H1 (cell line): Measurements from ENCODE around the gene LRRC3B. TPM values are rescaled to one million over a fixed set of nuclear protein-coding genes. Genes with fewer than 3 reads are reported as not detected.

ENCODE experiments used
- CTCF ChIA-PET: fragments of 300-600 bp; sonication (Branson Sonifier 250); formaldehyde crosslinking; loops from one replicate; lab custom pipeline; 2021; ENCODE audit not compliant: partially characterized antibody; lab: Charles Lee
- POLR2A ChIA-PET: fragments of 300-600 bp; sonication (Branson Sonifier 250); formaldehyde crosslinking; loops from one replicate; lab custom pipeline; 2021; ENCODE audit warnings: inconsistent platforms; ENCODE audit not compliant: partially characterized antibody; lab: Charles Lee
- DNase-seq, 2 experiments: peaks; one replicate each; pipeline versions ENCODE4 v3.0.0 to v3.0.0-alpha.2; 2010 to 2022; ENCODE audit warnings: low spot score in 2 of 2, low read depth in 1 of 2, mixed read lengths in 1 of 2
- FAIRE-seq: peaks from 2 replicates; lab custom pipeline; 2011; peaks lifted over from hg19 to GRCh38; lab: Jason Lieb, UNC
- H2AFZ ChIP-seq: 2 replicates; pipeline ENCODE4 v1.8.1; 2012; ENCODE audit warnings: low read length, inconsistent platforms
- H2AK5ac ChIP-seq: 2 replicates; pipeline ENCODE4 v1.6.1; 2013; ENCODE audit warnings: low read depth, low read length
- H2BK120ac ChIP-seq: replicated peaks from 2 replicates; pipeline ENCODE3; 2013; ENCODE audit warnings: low read depth, low read length, inconsistent platforms
- H2BK12ac ChIP-seq: 2 replicates; pipeline ENCODE4 v1.6.1; 2013; ENCODE audit warnings: low read depth, low read length
- H2BK15ac ChIP-seq: 2 replicates; pipeline ENCODE4 v1.6.1; 2013; ENCODE audit warnings: low read length
- H2BK20ac ChIP-seq: 2 replicates; pipeline ENCODE4 v1.6.1; 2013; ENCODE audit warnings: low read length
- H2BK5ac ChIP-seq: 2 replicates; pipeline ENCODE4 v1.6.1; 2013; ENCODE audit warnings: low read depth, low read length
- H3K14ac ChIP-seq: 2 replicates; pipeline ENCODE4 v1.6.1; 2013; ENCODE audit warnings: inconsistent platforms; ENCODE audit not compliant: insufficient read length
- H3K18ac ChIP-seq: 2 replicates; pipeline ENCODE4 v1.6.1; 2013; ENCODE audit warnings: low read length; ENCODE audit errors: extremely low read depth
- H3K23ac ChIP-seq: 2 replicates; pipeline ENCODE4 v1.6.1; 2013; ENCODE audit warnings: inconsistent platforms; ENCODE audit not compliant: insufficient read length
- H3K23me2 ChIP-seq: 2 replicates; pipeline ENCODE4 v1.6.1; 2013; ENCODE audit warnings: low read depth, low read length
- H3K27ac ChIP-seq: 2 replicates; pipeline ENCODE4 v1.6.1; 2011; ENCODE audit warnings: low read depth, low read length, inconsistent platforms
- H3K27me3 ChIP-seq, 4 experiments: replicated peaks in 1 of 4; 1 replicate in 1 of 4; 2 replicates in 3 of 4; pipeline versions ENCODE4 v1.6.1 to v1.8.1; 2011 to 2013; ENCODE audit warnings: low read length in 3 of 4, mild to moderate bottlenecking in 3 of 4, inconsistent platforms in 2 of 4, mixed read lengths in 2 of 4, moderate library complexity in 1 of 4; ENCODE audit not compliant: control insufficient read depth in 3 of 4, insufficient read depth in 3 of 4; ENCODE audit errors: extremely low read depth in 1 of 4
- H3K36me3 ChIP-seq, 4 experiments: 2 replicates each; pipeline versions ENCODE4 v1.6.1 to v1.8.1; 2011 to 2013; ENCODE audit warnings: mild to moderate bottlenecking in 4 of 4, low read length in 3 of 4, moderate library complexity in 2 of 4, control low read depth in 1 of 4, inconsistent platforms in 1 of 4; ENCODE audit not compliant: insufficient read depth in 4 of 4, control insufficient read depth in 2 of 4
- H3K4ac ChIP-seq: replicated peaks from 2 replicates; pipeline ENCODE3; 2013; ENCODE audit warnings: low read length, low read depth, mixed read lengths, inconsistent platforms; ENCODE audit not compliant: insufficient read length
- H3K4me1 ChIP-seq, 4 experiments: replicated peaks in 1 of 4; 1 replicate in 1 of 4; 2 replicates in 3 of 4; pipeline versions ENCODE4 v1.6.1 to v1.8.1; 2011 to 2013; ENCODE audit warnings: low read length in 3 of 4, inconsistent platforms in 2 of 4, mixed read lengths in 1 of 4; ENCODE audit not compliant: insufficient read depth in 4 of 4, control insufficient read depth in 3 of 4
- H3K4me2 ChIP-seq, 2 experiments: 2 replicates each; pipeline versions ENCODE4 v1.6.1 to v1.8.1; 2011 to 2013; ENCODE audit warnings: low read depth in 2 of 2, low read length in 2 of 2, control low read depth in 1 of 2, inconsistent platforms in 1 of 2, mild to moderate bottlenecking in 1 of 2; ENCODE audit not compliant: insufficient read depth in 1 of 2
- H3K4me3 ChIP-seq, 4 experiments: fragments of 200-600, 300-600 bp in 1 of 4; sonication (generic), shearing (Covaris generic), sonication (Bioruptor Twin) in 1 of 4; 2 replicates each; pipeline versions ENCODE4 v1.5.1 to v1.8.1; 2011 to 2016; ENCODE audit warnings: low read length in 4 of 4, low read depth in 3 of 4, control low read depth in 2 of 4, inconsistent platforms in 2 of 4, mild to moderate bottlenecking in 2 of 4, mixed read lengths in 1 of 4, moderate library complexity in 1 of 4; ENCODE audit not compliant: insufficient read depth in 2 of 4; ENCODE audit errors: extremely low read depth in 1 of 4
- H3K56ac ChIP-seq: replicated peaks from 2 replicates; pipeline ENCODE3; 2013; ENCODE audit warnings: low read depth, mild to moderate bottlenecking, mixed read lengths, low read length, inconsistent platforms; ENCODE audit not compliant: insufficient read length
- H3K79me1 ChIP-seq: 2 replicates; pipeline ENCODE4 v1.6.1; 2013; ENCODE audit warnings: low read depth, low read length, control low read depth
- H3K79me2 ChIP-seq, 2 experiments: 2 replicates each; pipeline versions ENCODE4 v1.6.1 to v1.8.1; 2012 to 2013; ENCODE audit warnings: low read length in 2 of 2, mild to moderate bottlenecking in 2 of 2, inconsistent platforms in 1 of 2; ENCODE audit not compliant: insufficient read depth in 2 of 2, control insufficient read depth in 1 of 2
- H3K9ac ChIP-seq, 4 experiments: replicated peaks in 1 of 4; 1 replicate in 1 of 4; 2 replicates in 3 of 4; pipeline versions ENCODE4 v1.6.1 to v1.8.1; 2011 to 2013; ENCODE audit warnings: low read depth in 3 of 4, low read length in 3 of 4, control low read depth in 2 of 4, mild to moderate bottlenecking in 2 of 4, moderate library complexity in 2 of 4, inconsistent platforms in 1 of 4; ENCODE audit errors: extremely low read depth in 1 of 4
- H3K9me3 ChIP-seq, 2 experiments: 2 replicates each; pipeline versions ENCODE4 v1.6.1 to v1.8.1; 2012 to 2013; ENCODE audit warnings: mild to moderate bottlenecking in 2 of 2, moderate library complexity in 2 of 2, control low read depth in 1 of 2, inconsistent platforms in 1 of 2, low read depth in 1 of 2, low read length in 1 of 2, mixed read lengths in 1 of 2; ENCODE audit not compliant: insufficient read depth in 2 of 2
- H4K20me1 ChIP-seq, 2 experiments: replicated peaks in 1 of 2; 2 replicates each; pipeline versions ENCODE3 to v1.8.1; 2011 to 2013; ENCODE audit warnings: inconsistent platforms in 2 of 2, low read length in 2 of 2, mild to moderate bottlenecking in 1 of 2; ENCODE audit not compliant: insufficient read depth in 2 of 2, control insufficient read depth in 1 of 2
- H4K5ac ChIP-seq: 2 replicates; pipeline ENCODE4 v1.6.1; 2013; ENCODE audit warnings: low read length, low read depth, mixed read lengths, inconsistent platforms; ENCODE audit not compliant: insufficient read length
- H4K8ac ChIP-seq: 2 replicates; pipeline ENCODE4 v1.8.0; 2013; ENCODE audit warnings: mild to moderate bottlenecking, moderate library complexity, low read length, inconsistent platforms; ENCODE audit not compliant: insufficient read depth; ENCODE audit errors: extremely low read depth
- H4K91ac ChIP-seq: replicated peaks from 2 replicates; pipeline ENCODE3; 2013; ENCODE audit warnings: low read length, mixed read lengths, inconsistent platforms; ENCODE audit not compliant: insufficient read length
- BRCA1 ChIP-seq: IDR thresholded peaks from 2 replicates; pipeline ENCODE4 v1.6.1; 2012; ENCODE audit warnings: low read depth, low read length, improper control_type of control experiment
- CTBP2 ChIP-seq: IDR thresholded peaks from 2 replicates; pipeline ENCODE4 v1.7.0; 2011; ENCODE audit warnings: borderline replicate concordance, mild to moderate bottlenecking, moderate library complexity, mixed read lengths, low read length; ENCODE audit not compliant: insufficient read depth, insufficient read length
- EZH2 ChIP-seq: fragments of 200-600 bp; sonication (generic); IDR thresholded peaks from 2 replicates; pipeline ENCODE4 v1.7.1; 2012; ENCODE audit warnings: low read depth, mild to moderate bottlenecking, moderate library complexity, low read length, inconsistent platforms; ENCODE audit not compliant: severe bottlenecking
- KDM5A ChIP-seq: fragments of 200-600 bp; IDR thresholded peaks from 2 replicates; pipeline ENCODE4 v1.7.1; 2012; ENCODE audit warnings: mild to moderate bottlenecking, low read length, inconsistent platforms, mixed read lengths
- POLR2A ChIP-seq, 2 experiments: IDR thresholded peaks; 1 replicate in 1 of 2; 2 replicates in 1 of 2; pipeline ENCODE4 v1.6.1; 2011; ENCODE audit warnings: low read depth in 2 of 2, low read length in 2 of 2, mild to moderate bottlenecking in 2 of 2; ENCODE audit errors: control extremely low read depth in 1 of 2
- RAD21 ChIP-seq, 2 experiments: IDR thresholded peaks in 1 of 2; conservative IDR thresholded peaks in 1 of 2; 2 replicates each; pipeline ENCODE4 v1.6.1; 2011; ENCODE audit warnings: low read depth in 2 of 2, low read length in 2 of 2, improper control_type of control experiment in 1 of 2, inconsistent platforms in 1 of 2, mild to moderate bottlenecking in 1 of 2, moderate library complexity in 1 of 2
- RFX5 ChIP-seq: IDR thresholded peaks from 2 replicates; pipeline ENCODE4 v1.6.1; 2011; ENCODE audit warnings: low read depth, low read length, improper control_type of control experiment, borderline replicate concordance
- RNF2 ChIP-seq: fragments of 200-900, 300-1000 bp; sonication (generic); IDR thresholded peaks from 2 replicates; pipeline ENCODE4 v1.7.1; 2016; ENCODE audit warnings: borderline replicate concordance, low read depth, mild to moderate bottlenecking, antibody characterized with exemption, low read length; ENCODE audit not compliant: poor library complexity, severe bottlenecking; ENCODE audit errors: missing control alignments
- SAP30 ChIP-seq: fragments of 300-600 bp; sonication (generic); IDR thresholded peaks from 2 replicates; pipeline ENCODE4 v1.7.1; 2012; ENCODE audit warnings: low read length, moderate library complexity, mild to moderate bottlenecking, inconsistent platforms; ENCODE audit not compliant: insufficient read depth, insufficient replicate concordance
- SP1 ChIP-seq: IDR thresholded peaks from 2 replicates; pipeline ENCODE4 v1.6.1; 2011; ENCODE audit warnings: low read depth, low read length
- SP4 ChIP-seq: IDR thresholded peaks from 2 replicates; pipeline ENCODE4 v1.6.1; 2012; ENCODE audit warnings: low read length, inconsistent platforms
- WGBS, 2 experiments: shearing (Covaris generic) in 1 of 2; methylation state at CpG; one replicate each; pipeline versions ENCODE4 v1.1.6 to v1.1.7; 2013 to 2015; ENCODE audit warnings: low lambda C conversion rate in 2 of 2, mixed read lengths in 2 of 2, inconsistent platforms in 1 of 2, low coverage in 1 of 2, missing lambda C conversion rate in 1 of 2; ENCODE audit not compliant: insufficient replicate concordance in 2 of 2, insufficient coverage in 1 of 2, insufficient read length in 1 of 2; ENCODE audit errors: extremely low coverage in 1 of 2, missing lambda C conversion rate in 1 of 2; 5-methylcytosine and 5-hydroxymethylcytosine counted together
- polyA plus RNA-seq, 7 experiments: library from polyadenylated mRNA; depleted of rRNA in 3 of 7; stranded (reverse) in 5 of 7; unstranded in 2 of 7; fragments of >200 nt in 5 of 7; fragments of 200-250 nt in 2 of 7; gene quantifications; 1 replicate in 5 of 7; 2 replicates in 1 of 7; 4 replicates in 1 of 7; pipeline versions ENCODE4 v1.2.1 to v1.2.3, GENCODE V29; 2011 to 2013; ENCODE audit warnings: missing spikeins in 2 of 7, mixed read lengths in 2 of 7
- total RNA-seq: library from RNA; stranded (reverse); fragmentation: NEBNext Ultra II Directional; extraction: Animal tissue kit (Norgen Biotek cat#: 25700); gene quantifications from 2 replicates; pipeline ENCODE4 v1.2.1, GENCODE V29; 2021
- TF ChIP-seq, protein P1 (sequence below): IDR thresholded peaks from 2 replicates; pipeline ENCODE4 v1.6.1; 2012; ENCODE audit warnings: inconsistent platforms
- TF ChIP-seq, protein P2 (sequence below): IDR thresholded peaks from 2 replicates; pipeline ENCODE4 v1.6.1; 2011; ENCODE audit warnings: low read depth, mild to moderate bottlenecking, low read length; ENCODE audit not compliant: insufficient read depth

Gene LRRC3B
- total and polyA plus RNA-seq, 2 of the 8 experiments (the other 6 are each of a cell fraction or from before 2014, with no cell fraction given) = 1.6 to 3.1 TPM

DNA sequence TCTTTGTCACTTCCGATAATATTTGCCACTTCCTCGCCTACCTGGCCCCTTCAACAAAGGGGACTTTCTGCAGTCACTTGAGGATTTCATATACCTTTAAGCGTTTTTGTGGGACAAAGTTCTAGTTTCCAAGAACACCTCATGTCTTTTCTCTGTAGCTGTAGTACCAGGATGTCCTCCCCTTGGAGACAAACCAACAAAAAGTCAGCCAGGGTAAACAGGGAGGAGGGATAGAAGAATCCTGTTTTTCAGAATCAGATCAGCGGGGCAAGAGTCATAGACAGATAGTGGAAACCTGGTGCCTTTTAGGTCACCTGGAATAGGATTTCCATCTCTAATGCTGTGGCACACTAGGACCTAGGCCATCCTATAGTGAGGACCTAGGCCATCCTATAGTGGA lies 4.5 kb downstream of the LRRC3B start:
- Histone ChIP-seq H3K4ac (no peak overlapping the region), H3K79me1 (no peaks in the 10 kb centered on the region), H3K4me2 (no peak overlapping the region), H3K9ac (no peak overlapping the region), H3K9me3 (no peaks in the 10 kb centered on the region), H3K18ac (no peak overlapping the region), H3K79me2 (no peaks in the 10 kb centered on the region), H4K8ac (no peak overlapping the region), H2BK120ac (no peak overlapping the region), H3K4me3 (no peak overlapping the region), H3K56ac (no peak overlapping the region), H3K36me3 (no peaks in the 10 kb centered on the region), H3K27ac (no peak overlapping the region), H2AK5ac (no peak overlapping the region), H4K91ac (no peak overlapping the region), H3K23ac (no peak overlapping the region), H4K20me1 (no peaks in the 10 kb centered on the region), H2BK20ac (no peak overlapping the region), H4K5ac (no peak overlapping the region), H3K14ac (no peak overlapping the region), H3K27me3 (peaks cover 38 to 84% (median 65%) of the 10 kb centered on the region in 4 experiments), H3K4me1 (peaks cover 0 to 24% (median 9%) of the 10 kb centered on the region in 4 experiments; a peak in 6 of 7 replicates), H2BK15ac (no peak overlapping the region), H2BK5ac (no peak overlapping the region), H2BK12ac (no peak overlapping the region), H3K23me2 (peaks cover 29% of the 10 kb centered on the region), H2AFZ (no peak overlapping the region)
- DNase-seq = no peak
- CTCF ChIA-PET = no interaction called here
- no peak for FAIRE-seq
- WGBS, 2 experiments = 83% methylated on average over 4 of the region's 4 CpGs; no CpG with 5 or more reads in 1 of the 2 experiments
- POLR2A ChIA-PET = no interaction called here
- no peak for TF ChIP-seq POLR2A (IDR thresholded peaks at IDR 0.05; ENCODE audit: control extremely low read depth in 1 of 2, low read depth in 2 of 2, low read length in 2 of 2)
- TF ChIP-seq KDM5A = no peak
- TF ChIP-seq CTBP2 = no peak
- no peak for TF ChIP-seq EZH2
- TF ChIP-seq RAD21 (IDR thresholded peaks at IDR 0.05 in 1 of 2, conservative IDR thresholded peaks at IDR 0.05 in 1 of 2; ENCODE audit: low read depth in 2 of 2, low read length in 2 of 2) = no peak
- TF ChIP-seq SP1 = no peak
- no peak for TF ChIP-seq SAP30
- TF ChIP-seq SP4 = no peak
- TF ChIP-seq, protein P1, sequence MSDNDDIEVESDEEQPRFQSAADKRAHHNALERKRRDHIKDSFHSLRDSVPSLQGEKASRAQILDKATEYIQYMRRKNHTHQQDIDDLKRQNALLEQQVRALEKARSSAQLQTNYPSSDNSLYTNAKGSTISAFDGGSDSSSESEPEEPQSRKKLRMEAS = no peak
- TF ChIP-seq, protein P2, sequence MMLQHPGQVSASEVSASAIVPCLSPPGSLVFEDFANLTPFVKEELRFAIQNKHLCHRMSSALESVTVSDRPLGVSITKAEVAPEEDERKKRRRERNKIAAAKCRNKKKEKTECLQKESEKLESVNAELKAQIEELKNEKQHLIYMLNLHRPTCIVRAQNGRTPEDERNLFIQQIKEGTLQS = no peak
- no peak for TF ChIP-seq RFX5
- no peak for TF ChIP-seq BRCA1
- no peak for TF ChIP-seq RNF2
